Adipocyte (in vitro differentiated cells): Measurements from ENCODE around the gene C2orf92.
A peak's percentile ranks its signal among the peaks of the same experiment; 100 is the strongest.

Experiments
- DNase-seq: peaks from one replicate; pipeline ENCODE4 v3.0.0-alpha.2; 2015; ENCODE audit warnings: low read depth
- H3K27me3 ChIP-seq: replicated peaks from 2 replicates; pipeline ENCODE4 v1.7.0; 2013; ENCODE audit warnings: mild to moderate bottlenecking, low read length, moderate library complexity; ENCODE audit not compliant: control insufficient read depth, insufficient read depth
- H3K36me3 ChIP-seq: 2 replicates; pipeline ENCODE4 v1.7.0; 2013; ENCODE audit warnings: low read length, mild to moderate bottlenecking, moderate library complexity; ENCODE audit not compliant: control insufficient read depth, insufficient read depth, severe bottlenecking
- H3K4me1 ChIP-seq: 2 replicates; pipeline ENCODE4 v1.7.0; 2013; ENCODE audit warnings: mild to moderate bottlenecking, low read length, moderate library complexity; ENCODE audit not compliant: control insufficient read depth, insufficient read depth
- H3K4me3 ChIP-seq: 2 replicates; pipeline ENCODE4 v1.7.0; 2013; ENCODE audit warnings: mild to moderate bottlenecking, low read length, moderate library complexity
- H3K9ac ChIP-seq: 2 replicates; pipeline ENCODE4 v1.7.0; 2013; ENCODE audit warnings: mild to moderate bottlenecking, low read length, moderate library complexity
- H3K9me3 ChIP-seq: 2 replicates; pipeline ENCODE4 v1.7.0; 2013; ENCODE audit warnings: mild to moderate bottlenecking, low read length, moderate library complexity; ENCODE audit not compliant: control insufficient read depth

The C2orf92 gene

DNA sequence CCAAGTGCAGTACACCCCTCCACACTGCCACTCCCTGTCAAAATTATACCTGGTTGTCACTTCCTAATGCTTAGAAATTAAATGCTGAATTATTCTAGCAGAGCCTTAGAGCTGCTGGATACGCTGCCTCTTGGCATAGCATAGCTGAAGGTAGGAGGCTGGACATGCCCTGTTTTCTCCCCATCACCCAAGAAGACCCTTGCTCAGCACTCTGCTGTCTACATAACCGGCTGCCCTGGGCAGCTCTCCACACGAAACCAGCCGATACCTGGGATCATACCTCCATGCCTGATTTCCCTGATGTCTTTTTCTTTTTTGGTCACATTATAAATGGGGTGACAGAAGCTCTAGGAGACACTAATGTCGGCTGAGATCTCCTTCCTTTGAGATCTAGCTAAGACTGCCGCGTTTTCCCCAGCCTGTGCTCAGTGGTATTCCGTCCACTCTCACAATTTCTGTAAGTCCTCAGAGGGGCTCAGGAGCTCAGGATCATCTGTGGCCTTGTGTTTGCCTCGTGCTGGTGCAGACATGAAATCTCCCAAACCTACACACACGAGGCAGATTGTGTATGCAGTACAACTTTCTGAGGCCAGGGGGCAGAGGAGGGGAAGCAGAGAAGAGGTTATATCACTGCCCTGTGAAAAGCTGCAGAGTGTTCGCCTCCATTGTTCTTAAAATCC is 30.4 kb downstream of the C2orf92 start:
- Histone ChIP-seq H3K9ac (no peak overlapping the region), H3K4me3 (no peak overlapping the region), H3K9me3 (no peaks in the 10 kb centered on the region), H3K36me3 (no peaks in the 10 kb centered on the region), H3K4me1 (no peaks in the 10 kb centered on the region), H3K27me3 (no peaks in the 10 kb centered on the region)
- DNase-seq: peak; percentile 86

DNA sequence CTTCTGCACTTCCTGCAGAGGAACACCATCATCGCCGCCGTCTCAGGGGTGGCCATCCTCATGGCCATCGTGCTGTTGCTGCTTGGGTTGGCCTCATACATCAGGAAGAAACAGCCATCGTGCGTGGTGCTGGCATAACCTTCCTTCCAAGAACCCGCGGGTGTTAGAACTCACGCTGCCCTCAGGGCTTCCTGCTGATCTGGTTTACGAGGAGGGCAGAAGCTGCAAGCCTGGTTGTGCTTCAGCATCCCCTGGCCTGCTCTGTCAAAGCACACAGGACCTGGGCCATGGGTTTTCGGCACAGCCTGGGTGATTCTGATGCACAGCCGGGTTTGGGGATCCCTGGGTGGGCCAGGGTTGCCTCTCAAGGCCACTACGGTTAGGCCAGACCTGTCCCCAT is 31.7 kb downstream of the C2orf92 start:
- Histone ChIP-seq H3K9me3 (no peaks in the 10 kb centered on the region), H3K4me1 (no peaks in the 10 kb centered on the region), H3K9ac (no peak overlapping the region), H3K4me3 (no peak overlapping the region), H3K27me3 (no peaks in the 10 kb centered on the region), H3K36me3 (no peaks in the 10 kb centered on the region)
- DNase-seq: no peak

DNA sequence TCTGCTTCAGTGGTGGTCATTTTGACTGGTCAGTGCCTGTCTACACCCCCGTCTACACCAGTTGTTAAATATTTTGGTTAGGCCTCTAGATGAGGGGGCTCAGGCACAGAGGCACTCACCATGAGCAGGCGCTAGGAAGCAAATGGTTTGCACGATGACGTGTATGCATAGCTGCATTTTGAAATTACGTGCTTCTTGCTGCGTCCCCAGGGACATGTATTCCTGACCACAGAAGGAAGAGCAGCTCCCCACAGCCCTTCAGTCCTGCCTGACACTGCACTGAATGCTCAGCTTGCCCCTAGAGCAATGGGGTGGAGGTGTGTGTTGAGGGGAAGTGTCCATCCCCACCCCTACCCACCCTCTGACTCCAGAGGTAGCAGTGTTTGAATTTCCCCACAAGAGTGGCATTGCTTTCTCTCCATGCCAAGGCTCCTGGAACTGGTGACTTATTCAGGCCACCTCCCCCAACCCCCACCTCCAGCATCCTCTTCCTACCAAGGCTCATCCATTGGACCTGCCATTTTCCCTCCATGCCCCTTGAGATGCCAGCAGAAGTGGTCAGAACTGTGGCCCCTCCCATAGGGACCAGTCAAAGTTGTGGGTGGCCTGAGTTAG is 32.4 kb downstream of the C2orf92 start:
- no peaks in the 10 kb centered on the region for H3K9me3 ChIP-seq

DNA sequence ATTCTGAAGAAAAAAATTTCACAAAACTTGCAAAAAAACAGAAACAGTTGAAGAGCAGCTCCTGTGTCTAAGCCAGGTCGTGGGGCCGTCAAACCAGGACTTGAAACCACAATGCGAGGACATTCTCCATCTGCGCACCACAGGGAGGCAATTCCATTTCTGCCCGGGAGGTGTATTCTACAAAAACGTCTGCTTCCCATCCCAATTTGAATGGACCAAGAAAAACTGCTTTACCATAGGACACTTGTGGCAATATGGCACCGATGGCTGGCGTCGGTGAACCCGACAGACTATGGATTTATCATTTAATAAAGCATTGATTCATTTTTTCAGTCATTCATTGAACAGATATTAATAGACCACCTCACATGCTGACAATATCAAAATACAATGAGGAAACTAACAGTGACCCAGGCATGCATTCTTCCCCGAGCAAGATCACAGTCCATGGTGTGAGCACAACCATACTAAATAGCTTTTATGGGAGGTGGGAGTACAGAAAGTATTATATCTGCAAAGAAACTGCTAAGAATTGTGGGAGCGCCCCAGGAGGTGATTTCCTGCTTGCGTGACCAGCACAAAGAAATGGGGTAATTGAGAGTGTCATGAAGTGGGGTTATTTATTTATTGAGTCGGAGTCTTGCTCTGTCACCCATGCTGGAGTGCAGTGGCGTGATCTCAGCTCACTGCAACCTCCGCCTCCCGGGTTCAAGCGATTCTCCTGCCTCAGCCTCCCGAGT is 33.4 kb downstream of the C2orf92 start:
- peaks cover 11% of the 10 kb centered on the region for H3K27me3 ChIP-seq
- DNase-seq: no peak
- no peaks in the 10 kb centered on the region for H3K9me3 ChIP-seq
- no peaks in the 10 kb centered on the region for H3K4me1 ChIP-seq
- no peak overlapping the region for H3K4me3 ChIP-seq
- H3K36me3 ChIP-seq: no peaks in the 10 kb centered on the region
- H3K9ac ChIP-seq: no peak overlapping the region

More for the DNA sequence above, 32.4 kb downstream of the C2orf92 start:
- H3K27me3 ChIP-seq: peaks cover 1% of the 10 kb centered on the region
- DNase-seq: no peak
- H3K9ac ChIP-seq: no peak overlapping the region
- H3K4me3 ChIP-seq: no peak overlapping the region
- no peaks in the 10 kb centered on the region for H3K36me3 ChIP-seq
- H3K4me1 ChIP-seq: no peaks in the 10 kb centered on the region

DNA sequence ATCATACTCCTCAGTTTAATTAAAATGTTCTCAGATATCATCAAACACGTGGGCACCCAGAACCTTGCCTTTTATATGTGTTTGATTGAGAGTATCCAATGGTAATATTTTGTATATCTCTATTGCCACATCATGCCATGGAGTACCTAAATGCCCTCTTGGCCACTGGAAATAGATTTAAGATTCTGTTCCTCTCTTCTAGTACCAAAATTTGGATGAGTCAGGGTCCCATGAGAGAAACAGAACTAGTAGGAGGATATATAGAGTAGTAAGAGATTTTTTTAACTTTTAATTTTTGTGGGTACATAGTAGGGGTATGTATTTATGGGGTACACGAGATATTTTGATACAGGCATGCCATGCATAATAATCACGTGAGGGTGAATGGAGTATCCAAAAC is 34.2 kb downstream of the C2orf92 start:
- H3K9ac ChIP-seq: no peak overlapping the region

DNA sequence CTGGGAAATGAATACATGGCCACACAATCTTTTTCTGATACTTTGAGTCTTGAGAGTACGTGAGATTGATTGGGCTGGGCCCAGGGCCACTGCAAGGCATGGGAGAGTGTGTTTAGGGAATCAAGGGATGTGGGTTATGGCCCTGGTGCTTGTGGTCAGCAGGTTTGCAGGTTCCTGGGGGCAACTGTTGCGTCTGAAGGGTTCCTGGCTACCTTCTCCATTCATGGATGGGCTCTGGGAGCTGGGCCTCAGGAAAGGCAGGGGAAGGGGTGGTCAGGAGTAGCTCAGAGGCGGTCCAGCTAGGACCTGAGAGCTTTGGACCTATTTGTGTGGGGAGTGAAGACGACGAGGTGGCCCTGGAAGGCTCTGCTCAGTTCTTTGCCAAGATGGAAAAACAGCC is 35.5 kb downstream of the C2orf92 start:
- no peaks in the 10 kb centered on the region for H3K9me3 ChIP-seq
- no peak for DNase-seq
- no peak overlapping the region for H3K4me3 ChIP-seq
- peaks cover 20% of the 10 kb centered on the region for H3K27me3 ChIP-seq
- H3K36me3 ChIP-seq: no peaks in the 10 kb centered on the region
- no peak overlapping the region for H3K9ac ChIP-seq
- no peaks in the 10 kb centered on the region for H3K4me1 ChIP-seq

More for the DNA sequence above, 34.2 kb downstream of the C2orf92 start:
- Histone ChIP-seq H3K36me3 (no peaks in the 10 kb centered on the region), H3K9me3 (no peaks in the 10 kb centered on the region), H3K4me3 (no peak overlapping the region), H3K27me3 (peaks cover 19% of the 10 kb centered on the region), H3K4me1 (no peaks in the 10 kb centered on the region)
- no peak for DNase-seq

DNA sequence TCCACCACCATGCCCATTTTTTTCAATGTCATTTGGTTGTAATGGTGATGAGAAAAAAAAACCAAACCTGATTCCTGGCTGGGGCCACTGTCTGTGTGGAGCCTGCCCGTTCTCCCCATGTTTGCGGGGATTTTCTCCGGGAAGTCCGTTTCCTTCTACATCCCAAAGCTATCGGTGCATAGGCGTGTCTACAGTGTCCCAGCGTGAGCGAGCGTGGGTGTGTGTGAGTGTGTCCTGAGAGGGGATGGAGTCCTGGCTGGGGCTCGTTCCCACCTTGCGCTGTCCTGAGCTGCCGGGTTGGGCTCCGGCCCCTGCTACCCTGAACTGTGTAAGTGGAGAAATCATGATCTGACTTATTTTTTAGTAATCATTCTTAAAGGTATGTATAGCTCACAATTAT is 36.6 kb downstream of the C2orf92 start:
- H3K4me1 ChIP-seq: no peaks in the 10 kb centered on the region
- H3K27me3 ChIP-seq: peaks cover 26% of the 10 kb centered on the region
- DNase-seq: no peak
- no peak overlapping the region for H3K9ac ChIP-seq
- H3K9me3 ChIP-seq: no peaks in the 10 kb centered on the region
- no peaks in the 10 kb centered on the region for H3K36me3 ChIP-seq
- H3K4me3 ChIP-seq: no peak overlapping the region

DNA sequence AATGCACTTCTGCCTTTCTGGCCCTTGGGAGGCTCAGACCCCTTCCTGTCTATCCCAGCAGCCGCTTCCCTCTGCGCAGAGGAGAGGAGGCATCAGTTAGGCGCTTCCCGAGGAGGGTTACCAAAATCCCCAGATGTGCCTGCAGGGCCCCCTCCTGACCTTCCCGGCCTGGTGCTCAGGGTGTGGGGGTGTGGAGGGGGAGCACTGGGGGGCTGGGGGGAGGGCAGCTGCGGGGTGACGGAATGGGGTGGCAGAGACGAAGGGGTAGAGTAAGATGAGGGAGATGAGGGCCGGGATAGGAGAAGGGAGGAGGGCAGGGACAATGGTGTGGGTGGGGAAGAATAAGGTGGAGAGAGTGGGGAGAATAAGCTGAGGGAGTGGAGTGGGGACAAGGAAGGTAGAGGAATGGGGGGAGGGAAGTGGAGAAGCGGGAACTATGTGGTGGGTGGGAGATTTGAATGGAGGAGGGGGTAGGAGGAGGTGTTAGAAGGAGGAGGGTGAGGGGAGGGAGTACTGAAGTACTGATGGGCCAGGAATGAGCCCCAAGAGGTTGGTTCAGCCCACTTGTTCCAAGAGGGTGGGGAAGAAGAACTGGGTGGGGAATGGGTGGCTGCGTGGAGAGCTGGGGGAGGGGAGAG is 37.3 kb downstream of the C2orf92 start:
- no peaks in the 10 kb centered on the region for H3K4me1 ChIP-seq
- no peak overlapping the region for H3K9ac ChIP-seq
- no peaks in the 10 kb centered on the region for H3K36me3 ChIP-seq
- no peak overlapping the region for H3K4me3 ChIP-seq
- H3K9me3 ChIP-seq: no peaks in the 10 kb centered on the region
- no peak for DNase-seq
- H3K27me3 ChIP-seq: peaks cover 32% of the 10 kb centered on the region

DNA sequence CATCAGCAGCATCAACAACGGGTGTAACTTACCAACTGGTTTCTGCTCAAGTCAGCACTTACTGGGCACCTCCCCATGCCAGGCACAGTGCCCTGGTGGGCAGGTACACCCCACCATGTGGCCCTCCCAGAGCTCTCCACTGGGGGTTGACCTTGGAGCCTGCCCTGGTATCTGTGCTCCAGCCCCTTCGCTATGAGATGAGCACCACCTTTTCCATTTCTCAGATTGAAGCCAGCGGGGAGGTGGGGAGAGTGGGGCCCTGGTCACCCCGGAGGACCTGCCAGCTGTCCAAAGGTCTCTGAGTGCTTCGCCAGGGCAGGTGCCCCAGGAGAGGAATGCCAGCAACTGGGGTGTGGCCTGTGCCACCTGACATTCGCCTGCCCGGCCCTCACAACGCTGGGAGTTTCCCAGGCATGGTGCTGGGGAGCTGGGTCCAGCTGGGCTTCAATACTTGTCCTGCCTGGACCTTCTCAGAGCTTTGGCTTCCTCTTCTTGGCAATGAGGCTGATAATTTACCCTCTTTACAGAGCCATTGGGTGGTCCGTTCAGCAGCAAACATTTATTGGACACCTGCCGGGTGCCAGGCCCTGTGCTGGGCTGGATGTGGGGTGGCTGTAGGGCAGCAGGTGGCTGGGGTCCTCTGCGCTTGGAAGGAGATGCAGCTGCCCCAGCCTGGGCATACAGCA is 38.0 kb downstream of the C2orf92 start:
- Histone ChIP-seq H3K27me3 (peaks cover 32% of the 10 kb centered on the region), H3K4me1 (no peaks in the 10 kb centered on the region), H3K4me3 (no peak overlapping the region), H3K9ac (no peak overlapping the region), H3K9me3 (no peaks in the 10 kb centered on the region), H3K36me3 (no peaks in the 10 kb centered on the region)
- DNase-seq: no peak

DNA sequence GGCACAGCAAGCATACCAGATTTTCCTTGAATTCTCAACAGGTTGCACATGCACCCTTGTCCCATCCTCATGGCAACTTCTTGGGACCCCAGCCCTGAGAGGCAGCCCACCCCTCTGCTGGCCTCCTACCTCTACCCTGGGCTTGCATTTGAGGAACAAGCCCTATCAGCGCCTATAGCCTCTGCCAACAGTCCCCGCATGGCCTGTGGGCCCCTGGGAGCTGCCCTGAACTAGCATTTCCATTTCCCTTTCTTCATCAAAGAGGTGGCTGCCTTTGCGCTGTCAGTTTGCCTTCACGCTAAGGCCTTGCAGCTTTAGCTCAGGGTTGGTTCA is 38.5 kb downstream of the C2orf92 start:
- DNase-seq: no peak
- no peaks in the 10 kb centered on the region for H3K36me3 ChIP-seq
- H3K9me3 ChIP-seq: no peaks in the 10 kb centered on the region
- no peaks in the 10 kb centered on the region for H3K4me1 ChIP-seq
- peaks cover 34% of the 10 kb centered on the region for H3K27me3 ChIP-seq
- H3K4me3 ChIP-seq: no peak overlapping the region
- H3K9ac ChIP-seq: no peak overlapping the region

DNA sequence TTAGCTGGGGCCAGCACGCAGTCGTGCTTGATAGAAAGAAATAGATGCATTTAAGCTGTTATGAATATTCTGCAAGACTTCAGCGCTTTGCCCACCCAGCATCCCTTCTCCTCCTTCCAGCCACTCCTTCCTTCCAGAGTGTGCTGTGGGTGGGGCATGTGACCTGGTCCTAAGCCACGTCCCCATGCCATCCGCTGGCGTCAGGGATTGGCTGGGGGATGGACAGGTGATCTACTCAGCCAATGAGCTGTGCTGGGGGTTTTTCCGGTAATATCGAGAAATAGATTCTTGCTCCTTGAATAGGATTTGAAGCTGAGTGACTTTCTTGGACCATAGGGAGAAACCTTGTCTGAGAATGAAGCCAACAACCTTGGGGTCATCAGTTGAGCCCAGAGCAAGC is 39.1 kb downstream of the C2orf92 start:
- H3K36me3 ChIP-seq: no peaks in the 10 kb centered on the region
- H3K9me3 ChIP-seq: no peaks in the 10 kb centered on the region
- H3K9ac ChIP-seq: no peak overlapping the region
- no peak overlapping the region for H3K4me3 ChIP-seq
- peaks cover 38% of the 10 kb centered on the region for H3K27me3 ChIP-seq
- no peaks in the 10 kb centered on the region for H3K4me1 ChIP-seq
- DNase-seq: no peak
